Stimulated activated CD4-positive, alpha-beta T cell treated with anti-CD3 and anti-CD28 coated beads, Interleukin-4, amount 100 ng/mL, for 4 hours (primary cell): ENCODE results near the gene PRRX2.
"Not testable (repeated sequence)": the region's sequence is repeated elsewhere in the genome, so short reads cannot be mapped to it uniquely, and the experiment has no call there.

ENCODE experiments used
- DNase-seq, 2 experiments: peaks; one replicate each; pipeline ENCODE4 v3.0.0-alpha.2; 2020

PRRX2 gene

GRCh38 chr9:129655154-129655553 lies 10.3 kb upstream of the PRRX2 start:
- DNase-seq = no peak

- no peak for DNase-seq
Observed at GRCh38 chr9:129655696-129656095, 9.8 kb upstream of the PRRX2 start.

GRCh38 chr9:129656795-129657390 lies 8.6 kb upstream of the PRRX2 start:
- DNase-seq = no peak

- no peak for DNase-seq
Observed at GRCh38 chr9:129661029-129661428, 4.4 kb upstream of the PRRX2 start.

GRCh38 chr9:129662239-129662638 lies 3.2 kb upstream of the PRRX2 start:
- not testable (repeated sequence) for DNase-seq

- peak in 1 of 2 experiments; percentile 14 for DNase-seq
Observed at GRCh38 chr9:129664746-129665388, 580 bp upstream of the PRRX2 start.

- no peak for DNase-seq
Observed at GRCh38 chr9:129665814-129666520, 520 bp downstream of the PRRX2 start.

- DNase-seq = no peak
Observed at GRCh38 chr9:129666575-129666974, 1.1 kb downstream of the PRRX2 start.

- no peak for DNase-seq
Observed at GRCh38 chr9:129667378-129667777, 1.9 kb downstream of the PRRX2 start.

- no peak for DNase-seq
Observed at GRCh38 chr9:129667850-129668249, 2.4 kb downstream of the PRRX2 start.

- DNase-seq = no peak
Observed at GRCh38 chr9:129669141-129669718, 3.8 kb downstream of the PRRX2 start.

- no peak for DNase-seq
Observed at GRCh38 chr9:129669946-129670345, 4.5 kb downstream of the PRRX2 start.

GRCh38 chr9:129671065-129671464 lies 5.6 kb downstream of the PRRX2 start:
- no peak for DNase-seq

GRCh38 chr9:129671519-129671918 lies 6.1 kb downstream of the PRRX2 start:
- peak in 1 of 2 experiments; percentile 19 for DNase-seq

- DNase-seq = no peak
Observed at GRCh38 chr9:129672702-129673101, 7.3 kb downstream of the PRRX2 start.

GRCh38 chr9:129673602-129674001 lies 8.2 kb downstream of the PRRX2 start:
- DNase-seq = no peak

- no peak for DNase-seq
Observed at GRCh38 chr9:129674229-129674628, 8.8 kb downstream of the PRRX2 start.

- DNase-seq = no peak
Observed at GRCh38 chr9:129675620-129676019, 10.2 kb downstream of the PRRX2 start.

- no peak for DNase-seq
Observed at GRCh38 chr9:129676287-129676686, 10.8 kb downstream of the PRRX2 start.

- DNase-seq = no peak
Observed at GRCh38 chr9:129676975-129677374, 11.5 kb downstream of the PRRX2 start.

- no peak for DNase-seq
Observed at GRCh38 chr9:129677456-129677855, 12.0 kb downstream of the PRRX2 start.

GRCh38 chr9:129678844-129679243 lies 13.4 kb downstream of the PRRX2 start:
- no peak for DNase-seq

GRCh38 chr9:129679537-129679936 lies 14.1 kb downstream of the PRRX2 start:
- DNase-seq = no peak

GRCh38 chr9:129681924-129682323 lies 16.5 kb downstream of the PRRX2 start:
- DNase-seq = no peak
